ENCODE results near the gene PCGF3.
"Not testable (repeated sequence)": the region's sequence is repeated elsewhere in the genome, so short reads cannot be mapped to it uniquely, and the experiment has no call there.

PCGF3 gene

GRCh38 chr4:803884-804283 lies 98.3 kb downstream of the PCGF3 start:
- DNase-seq = no peak

GRCh38 chr4:804804-805203 lies 99.2 kb downstream of the PCGF3 start:
- no peak for DNase-seq

DNA sequence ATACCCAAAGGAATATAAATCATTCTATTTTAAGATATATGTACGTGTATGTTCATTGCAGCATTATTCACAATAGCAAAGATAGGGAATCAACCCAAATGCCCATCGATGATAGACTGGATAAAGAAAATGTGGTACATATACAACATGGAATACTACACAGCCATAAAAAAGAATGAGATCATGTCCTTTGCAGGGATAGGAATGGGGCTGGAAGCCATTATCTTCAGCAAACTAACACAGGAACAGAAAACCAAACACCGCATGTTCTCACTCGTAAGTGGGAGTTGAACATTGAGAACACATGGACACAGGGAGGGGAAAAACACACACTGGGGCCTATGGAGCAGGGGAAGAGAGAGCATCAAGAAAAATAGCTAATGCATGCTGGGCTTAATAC lies 101.3 kb downstream of the PCGF3 start:
- DNase-seq = not testable (repeated sequence)

GRCh38 chr4:807792-808191 lies 102.2 kb downstream of the PCGF3 start:
- DNase-seq = no peak

GRCh38 chr4:808860-809570 lies 103.4 kb downstream of the PCGF3 start:
- DNase-seq = no peak

- DNase-seq = no peak
These were observed 108.3 kb downstream of the PCGF3 start for GRCh38 chr4:813900-814299.

GRCh38 chr4:814312-814850 lies 108.7 kb downstream of the PCGF3 start:
- no peak for DNase-seq

- DNase-seq = no peak
These were observed 110.0 kb downstream of the PCGF3 start for GRCh38 chr4:815464-816146.

DNA sequence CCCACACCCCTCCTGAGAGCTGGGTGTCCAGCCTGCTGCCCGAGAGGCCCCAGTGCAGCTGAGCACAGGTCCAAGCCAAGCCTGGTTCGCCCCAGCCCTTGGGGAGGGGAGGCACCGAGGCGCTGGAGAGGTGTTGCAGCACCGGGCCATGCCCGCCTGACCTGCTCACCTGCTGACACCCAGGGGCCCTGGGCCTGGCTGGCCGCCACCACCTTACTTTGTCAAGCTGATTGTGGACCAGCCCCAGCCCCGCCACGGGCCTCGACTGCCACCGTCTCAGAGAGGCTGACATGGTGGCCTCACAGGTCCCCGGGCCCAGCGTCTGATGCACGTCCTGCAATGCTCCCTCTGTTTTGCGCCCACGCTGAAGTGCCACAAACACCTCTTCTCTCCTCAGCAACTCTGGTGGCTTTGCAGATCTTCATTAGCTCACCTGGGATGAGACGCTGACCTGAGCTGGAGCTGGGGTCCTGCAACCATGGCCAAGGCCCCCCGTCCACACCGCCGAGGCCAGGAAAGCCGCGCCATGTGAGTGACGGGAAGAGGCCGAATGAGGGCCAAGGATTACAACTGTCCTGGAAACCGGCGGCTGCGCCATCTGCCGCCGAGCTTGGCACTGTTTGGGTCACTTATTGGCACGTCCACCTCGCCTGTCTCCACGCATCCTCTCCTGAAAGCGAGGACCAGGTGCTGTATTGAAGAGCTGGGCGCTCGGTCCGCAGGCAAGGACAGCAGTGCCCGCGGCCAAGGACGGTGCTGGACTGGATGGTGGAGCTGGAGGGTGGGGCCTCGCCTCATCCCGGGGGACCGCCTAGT lies 112.7 kb downstream of the PCGF3 start:
- DNase-seq = no peak

- DNase-seq = no peak
These were observed 114.0 kb downstream of the PCGF3 start for GRCh38 chr4:819401-820229.
